GM23248 (cell line): ENCODE measurements around the gene PIN4. TPM values are rescaled to one million over a fixed set of nuclear protein-coding genes. Genes with fewer than 3 reads are reported as not detected.

Experiments used
- DNase-seq: peaks from one replicate; pipeline ENCODE4 v3.0.0-alpha.2; 2015
- H2AFZ ChIP-seq: fragments of 200-600 bp; sonication (generic); 2 replicates; pipeline ENCODE4 v1.6.1; 2016; ENCODE audit warnings: antibody characterized with exemption
- H3F3A ChIP-seq: fragments of 200-600 bp; sonication (generic); 2 replicates; pipeline ENCODE4 v1.6.1; 2016; ENCODE audit warnings: mild to moderate bottlenecking, antibody characterized with exemption, mixed run types; ENCODE audit not compliant: insufficient read depth
- H3K27ac ChIP-seq: fragments of 200-600 bp; sonication (generic); 2 replicates; pipeline ENCODE4 v1.5.1; 2016; ENCODE audit warnings: mild to moderate bottlenecking
- H3K27me3 ChIP-seq: fragments of 200-600 bp; sonication (generic); replicated peaks from 2 replicates; pipeline ENCODE4 v1.6.1; 2016; ENCODE audit warnings: mild to moderate bottlenecking; ENCODE audit not compliant: insufficient read depth
- H3K36me3 ChIP-seq: fragments of 200-600 bp; sonication (generic); 2 replicates; pipeline ENCODE4 v1.6.1; 2016; ENCODE audit warnings: low read depth, mild to moderate bottlenecking
- H3K4me1 ChIP-seq: fragments of 200-600 bp; sonication (generic); 2 replicates; pipeline ENCODE4 v1.6.1; 2016; ENCODE audit warnings: mild to moderate bottlenecking; ENCODE audit not compliant: insufficient read depth
- H3K4me2 ChIP-seq: fragments of 200-600 bp; sonication (generic); one replicate; pipeline ENCODE4 v1.6.1; 2016; ENCODE audit warnings: mild to moderate bottlenecking; ENCODE audit not compliant: unreplicated experiment
- H3K4me3 ChIP-seq: fragments of 200-600 bp; sonication (generic); 2 replicates; pipeline ENCODE4 v1.5.1; 2016; ENCODE audit warnings: mild to moderate bottlenecking
- H3K79me2 ChIP-seq: fragments of 200-600 bp; sonication (generic); 2 replicates; pipeline ENCODE4 v1.6.1; 2016; ENCODE audit warnings: mild to moderate bottlenecking; ENCODE audit not compliant: insufficient read depth
- H3K9ac ChIP-seq: fragments of 200-600 bp; sonication (generic); 2 replicates; pipeline ENCODE4 v1.6.1; 2016; ENCODE audit warnings: mild to moderate bottlenecking
- H3K9me2 ChIP-seq: fragments of 200-600 bp; sonication (generic); 2 replicates; pipeline ENCODE4 v1.6.1; 2016; ENCODE audit warnings: mixed run types, mild to moderate bottlenecking, moderate library complexity; ENCODE audit not compliant: insufficient read depth
- H3K9me3 ChIP-seq: fragments of 200-600 bp; sonication (generic); one replicate; pipeline ENCODE4 v1.6.1; 2017; ENCODE audit warnings: low read depth
- H4K20me1 ChIP-seq: fragments of 200-600 bp; sonication (generic); 2 replicates; pipeline ENCODE4 v1.6.0; 2016; ENCODE audit not compliant: insufficient read depth
- EZH2 ChIP-seq: fragments of 200-600 bp; sonication (generic); IDR thresholded peaks from 2 replicates; pipeline ENCODE4 v1.6.1; 2018; ENCODE audit warnings: antibody characterized with exemption, mild to moderate bottlenecking; ENCODE audit not compliant: insufficient read depth, poor library complexity, severe bottlenecking
- EZH2phosphoT487 ChIP-seq: fragments of 200-600 bp; sonication (generic); IDR thresholded peaks from 2 replicates; pipeline ENCODE4 v1.6.1; 2018; ENCODE audit warnings: antibody characterized with exemption, moderate library complexity, mild to moderate bottlenecking, low read depth; ENCODE audit not compliant: insufficient read depth
- WGBS, 2 experiments: methylation state at CpG; one replicate each; pipeline ENCODE4 v1.1.6; 2015 to 2017; ENCODE audit warnings: low lambda C conversion rate in 2 of 2, low coverage in 1 of 2; ENCODE audit errors: missing lambda C conversion rate in 2 of 2; 5-methylcytosine and 5-hydroxymethylcytosine counted together
- in situ Hi-C: fragments of 300-500 bp; cut with MboI; formaldehyde crosslinking; loops from 2 replicates; pipeline ENCODE4 v1.15.0; 2020
- polyA plus RNA-seq: library from polyadenylated mRNA; unstranded; fragments of >200 nt; fragmentation: Nextera tagmentation; extraction: Ambion mirVana; gene quantifications from 2 replicates; pipeline ENCODE4 v1.2.1, GENCODE V29; 2016
- total RNA-seq: library from RNA; depleted of rRNA; stranded (reverse); fragments of >200 nt; shearing (Covaris generic); gene quantifications from 2 replicates; pipeline ENCODE4 v1.2.3, GENCODE V29; 2014

The PIN4 gene
- total and polyA plus RNA-seq, 2 experiments from 2014 or later = 6.5 to 24.7 TPM

GRCh38 chrX:72143609-72143907 lies 38.0 kb upstream of the PIN4 start:
- Histone ChIP-seq H3F3A (no peaks in the 10 kb centered on the region), H3K9me3 (no peaks in the 10 kb centered on the region), H2AFZ (no peak overlapping the region), H3K79me2 (no peaks in the 10 kb centered on the region), H3K9me2 (no peaks in the 10 kb centered on the region), H3K4me1 (no peaks in the 10 kb centered on the region), H4K20me1 (no peaks in the 10 kb centered on the region), H3K27ac (no peak overlapping the region), H3K27me3 (no peaks in the 10 kb centered on the region), H3K36me3 (no peaks in the 10 kb centered on the region), H3K4me2 (no peak overlapping the region), H3K4me3 (no peak overlapping the region), H3K9ac (no peak overlapping the region)
- DNase-seq = no peak
- TF ChIP-seq EZH2phosphoT487 (no peak), EZH2 (no peak)
- in situ Hi-C loops = no loop called here
- WGBS, 2 experiments = 50% methylated on average over 2 of the region's 2 CpGs

GRCh38 chrX:72145181-72145580 lies 36.4 kb upstream of the PIN4 start:
- 44 to 56% methylated on average over 2 of the region's 2 CpGs for WGBS, 2 experiments
- Histone ChIP-seq H3K9me2 (no peaks in the 10 kb centered on the region), H3K4me2 (no peak overlapping the region), H3K36me3 (no peaks in the 10 kb centered on the region), H3K27ac (no peak overlapping the region), H3K27me3 (no peaks in the 10 kb centered on the region), H3K9me3 (no peaks in the 10 kb centered on the region), H3K79me2 (no peaks in the 10 kb centered on the region), H3K4me1 (no peaks in the 10 kb centered on the region), H3K9ac (no peak overlapping the region), H3F3A (no peaks in the 10 kb centered on the region), H2AFZ (no peak overlapping the region), H4K20me1 (no peaks in the 10 kb centered on the region), H3K4me3 (no peak overlapping the region)
- no peak for TF ChIP-seq EZH2phosphoT487
- TF ChIP-seq EZH2 = no peak
- no peak for DNase-seq
- in situ Hi-C loops = no loop called here

GRCh38 chrX:72146527-72146926 lies 35.0 kb upstream of the PIN4 start:
- in situ Hi-C loops = no loop called here

GRCh38 chrX:72158773-72159172 lies 22.8 kb upstream of the PIN4 start:
- Histone ChIP-seq H3K27me3 (no peaks in the 10 kb centered on the region), H3K4me3 (no peak overlapping the region), H3K9ac (no peak overlapping the region), H3K27ac (no peak overlapping the region), H3F3A (no peaks in the 10 kb centered on the region), H3K36me3 (no peaks in the 10 kb centered on the region), H3K79me2 (no peaks in the 10 kb centered on the region), H3K9me3 (no peaks in the 10 kb centered on the region), H3K4me2 (no peak overlapping the region), H3K9me2 (no peaks in the 10 kb centered on the region), H4K20me1 (no peaks in the 10 kb centered on the region), H2AFZ (no peak overlapping the region), H3K4me1 (no peaks in the 10 kb centered on the region)
- 77 to 95% methylated on average over 2 to 3 of the region's 3 CpGs for WGBS, 2 experiments
- in situ Hi-C loops = no loop called here
- TF ChIP-seq EZH2 (no peak), EZH2phosphoT487 (no peak)
- no peak for DNase-seq

More at GRCh38 chrX:72146527-72146926, 35.0 kb upstream of the PIN4 start:
- H3K27me3 ChIP-seq = no peaks in the 10 kb centered on the region
- DNase-seq = no peak
- no peaks in the 10 kb centered on the region for H3K9me2 ChIP-seq
- H4K20me1 ChIP-seq = no peaks in the 10 kb centered on the region
- H3K36me3 ChIP-seq = no peaks in the 10 kb centered on the region
- no peaks in the 10 kb centered on the region for H3K79me2 ChIP-seq
- no peaks in the 10 kb centered on the region for H3K9me3 ChIP-seq
- H3K4me2 ChIP-seq = no peak overlapping the region
- H3K9ac ChIP-seq = no peak overlapping the region
- TF ChIP-seq EZH2phosphoT487 (no peak), EZH2 (no peak)
- no peak overlapping the region for H3K27ac ChIP-seq
- H3K4me1 ChIP-seq = no peaks in the 10 kb centered on the region
- 89 to 94% methylated on average over 2 of the region's 2 CpGs for WGBS, 2 experiments
- H3F3A ChIP-seq = no peaks in the 10 kb centered on the region
- no peak overlapping the region for H2AFZ ChIP-seq
- no peak overlapping the region for H3K4me3 ChIP-seq

DNA sequence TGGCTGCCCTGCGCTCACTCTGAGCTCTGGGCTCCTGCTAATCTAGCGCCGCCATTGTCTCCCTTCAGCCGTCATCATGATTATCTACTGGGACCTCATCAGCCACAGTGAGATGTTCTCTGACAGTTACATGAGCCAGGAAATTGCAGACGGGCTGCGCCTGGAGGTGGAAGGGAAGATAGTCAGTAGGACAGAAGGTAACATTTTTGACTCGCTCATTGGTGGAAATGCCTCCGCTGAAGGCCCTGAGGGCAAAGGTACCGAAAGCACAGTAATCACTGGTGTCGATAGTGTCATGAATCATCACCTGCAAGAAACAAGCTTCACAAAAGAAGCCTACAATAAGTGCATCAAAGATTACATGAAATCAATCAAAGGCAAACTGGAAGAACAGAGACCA lies 21.8 kb upstream of the PIN4 start:
- in situ Hi-C loops = no loop called here
- no peaks in the 10 kb centered on the region for H3K36me3 ChIP-seq
- no peak overlapping the region for H3K27ac ChIP-seq
- no peak overlapping the region for H3K9ac ChIP-seq
- H3F3A ChIP-seq = no peaks in the 10 kb centered on the region
- H3K4me1 ChIP-seq = no peaks in the 10 kb centered on the region
- DNase-seq = no peak
- H3K27me3 ChIP-seq = no peaks in the 10 kb centered on the region
- 69% methylated on average over 10 of the region's 10 CpGs for WGBS, 2 experiments
- no peak overlapping the region for H2AFZ ChIP-seq
- H3K4me2 ChIP-seq = no peak overlapping the region
- H3K9me3 ChIP-seq = no peaks in the 10 kb centered on the region
- TF ChIP-seq EZH2 = no peak
- no peak overlapping the region for H3K4me3 ChIP-seq
- H3K79me2 ChIP-seq = no peaks in the 10 kb centered on the region
- no peaks in the 10 kb centered on the region for H4K20me1 ChIP-seq
- no peaks in the 10 kb centered on the region for H3K9me2 ChIP-seq
